Tongue (tissue), 2 donors: ENCODE measurements around the gene KPNA1. TPM values are rescaled to one million over a fixed set of nuclear protein-coding genes. Genes with fewer than 3 reads are reported as not detected.
A peak's percentile ranks its signal among the peaks of the same experiment; 100 is the strongest.

ENCODE experiments used
- DNase-seq: peaks from one replicate; pipeline ENCODE4 v3.0.0-alpha.2; 2015
- total RNA-seq: library from RNA; depleted of rRNA; stranded (reverse); fragments of >200 nt; gene quantifications from one replicate; pipeline ENCODE4 v1.2.3, GENCODE V29; 2014

KPNA1 gene
- 42.6 TPM for total RNA-seq

DNA sequence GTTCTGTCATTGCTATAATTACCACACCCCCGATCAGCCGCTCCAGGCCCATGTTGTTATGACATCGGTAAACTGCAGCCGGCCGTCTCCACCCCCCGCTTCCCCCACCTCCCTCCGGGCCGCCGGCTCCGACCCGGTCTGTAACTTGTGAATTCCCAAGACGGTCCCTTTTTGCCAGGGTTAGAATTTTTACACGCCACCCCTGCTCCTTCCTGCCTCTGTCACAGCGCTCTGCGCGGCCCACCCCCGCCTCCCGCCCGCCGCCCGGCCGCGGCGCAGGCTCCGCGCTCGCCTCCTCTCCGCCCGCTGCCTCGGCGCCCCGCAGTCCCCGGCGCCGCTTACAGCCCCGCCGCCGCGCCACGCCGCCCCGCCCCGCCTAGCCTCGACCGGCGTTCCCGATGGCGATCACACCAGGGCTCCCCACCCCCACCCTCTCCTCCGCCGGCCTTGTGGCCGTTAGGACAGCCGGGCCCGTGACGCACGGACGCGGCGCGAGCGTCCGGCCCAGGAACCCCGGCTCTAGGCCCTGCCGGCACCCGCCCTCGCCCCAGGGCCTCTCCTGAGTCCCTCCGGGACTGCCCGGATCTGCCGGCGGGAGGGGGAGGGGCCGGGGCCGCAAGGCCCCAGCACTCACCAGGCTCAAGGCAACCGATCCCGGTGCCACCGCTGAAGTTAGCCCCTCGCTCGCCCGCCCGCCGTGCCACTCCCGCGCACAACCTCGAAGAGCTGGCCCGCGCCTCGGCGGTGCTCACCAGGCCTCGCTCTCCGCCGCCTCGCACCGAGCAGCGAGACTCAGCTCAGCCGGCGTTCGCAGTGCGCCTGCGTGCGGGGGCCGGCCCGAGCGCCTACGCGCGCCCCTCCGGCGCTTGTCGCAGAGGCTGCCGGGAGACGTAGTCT is at the start of gene KPNA1:
TSS of gene KPNA1 (minus strand) at position 817 of the 897 bp plus-strand sequence. CDS start 18,374 bp downstream, outside the sequence.
- DNase-seq: peak; percentile 96

DNA sequence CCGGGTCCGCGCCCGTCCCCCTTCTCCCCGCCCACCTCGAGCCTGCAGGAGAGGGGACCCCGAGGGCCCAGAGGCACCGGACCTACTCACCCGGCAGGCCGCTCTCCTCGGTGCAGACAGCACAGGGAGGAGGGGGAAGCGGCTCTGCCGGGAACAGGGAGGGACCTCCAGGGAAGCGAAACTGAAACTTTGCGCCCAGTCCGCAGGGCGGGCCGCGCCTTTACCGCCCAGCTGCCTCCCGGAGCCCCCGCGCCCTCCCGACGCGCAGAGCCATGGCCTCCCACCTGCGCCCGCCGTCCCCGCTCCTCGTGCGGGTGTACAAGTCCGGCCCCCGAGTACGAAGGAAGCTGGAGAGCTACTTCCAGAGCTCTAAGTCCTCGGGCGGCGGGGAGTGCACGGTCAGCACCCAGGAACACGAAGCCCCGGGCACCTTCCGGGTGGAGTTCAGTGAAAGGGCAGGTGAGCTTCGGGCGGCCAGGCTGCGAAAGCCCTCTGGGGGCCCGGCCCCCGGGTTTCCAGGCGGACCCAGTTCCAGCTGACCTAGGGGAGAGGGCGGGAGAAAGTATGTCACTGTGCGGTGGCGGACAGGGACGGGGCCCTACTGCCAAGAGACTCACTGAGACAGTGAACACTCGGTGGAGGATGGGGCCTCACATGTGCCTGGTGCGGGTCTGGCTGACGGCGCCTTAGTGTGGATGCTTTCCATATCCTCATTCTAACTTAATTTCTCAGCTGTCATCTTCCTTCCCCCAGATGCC is 49.6 kb upstream of the KPNA1 start, which contains the start of the genes DTX3L and PARP9:
TSS of gene DTX3L (plus strand) at position 184 of the 758 bp plus-strand sequence. CDS start at position 273, 89 bp downstream.
TSS of gene PARP9 (minus strand) at position 146 of the 758 bp plus-strand sequence. CDS start 4,680 bp downstream, outside the sequence.
- peak; percentile 88 for DNase-seq

DNA sequence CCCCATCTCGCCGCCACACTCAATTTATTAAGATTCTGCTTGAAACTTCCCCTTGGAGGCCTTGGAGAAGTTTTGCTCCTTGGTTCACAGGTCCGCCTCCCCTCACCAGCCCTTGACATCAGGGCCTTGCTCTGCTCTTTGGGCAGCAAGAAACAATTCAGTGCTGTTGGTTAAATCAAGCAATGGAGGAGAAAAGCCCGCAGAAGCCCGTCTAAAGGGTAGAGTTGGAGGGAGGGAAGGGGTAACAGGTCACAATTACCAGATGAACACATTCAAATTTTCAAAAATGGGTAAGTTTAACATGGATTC is 48.9 kb upstream of the KPNA1 start:
- DNase-seq: peak; percentile 30

DNA sequence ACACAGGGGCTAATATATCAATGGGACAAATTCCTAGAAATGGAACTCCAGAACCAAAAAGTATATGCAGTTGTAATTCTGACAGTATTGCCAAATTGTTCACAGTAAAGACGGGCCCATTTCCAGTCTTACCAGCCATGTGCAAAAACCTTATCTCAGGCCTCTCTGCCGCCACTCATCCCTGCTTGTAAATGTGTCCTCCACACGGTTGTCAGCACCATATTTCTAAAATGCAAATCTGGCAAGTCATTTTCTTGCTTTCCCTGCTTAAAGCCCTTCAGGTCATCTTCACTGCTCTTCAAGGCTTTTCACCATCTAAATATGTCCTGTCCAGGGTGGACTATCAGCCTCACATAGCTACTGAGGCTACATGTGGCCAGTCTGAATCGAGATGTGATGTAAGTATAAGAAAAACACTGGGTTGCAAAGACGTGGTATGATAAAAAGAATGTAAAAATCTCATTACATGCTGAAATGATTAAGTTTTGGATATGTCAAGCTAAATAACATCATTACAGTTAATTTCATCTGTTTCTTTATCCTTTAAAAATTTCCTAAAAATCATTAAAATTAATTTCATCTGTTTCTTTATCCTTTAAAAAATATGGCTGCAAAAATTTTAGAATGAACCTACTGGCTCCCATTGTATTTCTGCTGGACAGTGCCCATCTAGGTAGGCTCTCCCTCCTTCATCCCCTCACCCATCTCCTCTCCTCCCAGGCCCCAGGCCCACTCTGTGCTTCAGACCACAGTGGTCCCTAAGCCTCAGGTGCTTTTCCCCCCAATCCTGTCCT is 48.4 kb upstream of the KPNA1 start:
- no peak for DNase-seq

DNA sequence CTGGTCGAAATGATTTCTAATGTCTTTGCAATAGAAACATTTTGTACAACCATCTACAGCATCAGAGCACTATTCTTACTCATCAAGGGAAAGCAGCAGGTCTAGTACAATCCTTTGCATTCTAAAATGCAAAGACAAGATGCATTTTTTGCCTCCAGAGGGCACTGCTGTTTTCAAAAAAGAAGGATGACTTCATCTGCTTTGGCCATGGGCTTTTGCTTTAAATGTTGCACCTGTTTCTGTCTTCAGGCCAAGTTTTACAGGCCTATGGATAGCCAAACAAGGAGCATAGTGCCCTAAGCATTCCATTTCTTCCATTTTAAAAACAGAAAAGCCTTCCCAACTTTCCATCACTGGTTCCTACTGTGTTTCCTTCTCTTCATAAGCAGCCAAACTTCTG is 45.9 kb upstream of the KPNA1 start:
- DNase-seq: peak; percentile 83

DNA sequence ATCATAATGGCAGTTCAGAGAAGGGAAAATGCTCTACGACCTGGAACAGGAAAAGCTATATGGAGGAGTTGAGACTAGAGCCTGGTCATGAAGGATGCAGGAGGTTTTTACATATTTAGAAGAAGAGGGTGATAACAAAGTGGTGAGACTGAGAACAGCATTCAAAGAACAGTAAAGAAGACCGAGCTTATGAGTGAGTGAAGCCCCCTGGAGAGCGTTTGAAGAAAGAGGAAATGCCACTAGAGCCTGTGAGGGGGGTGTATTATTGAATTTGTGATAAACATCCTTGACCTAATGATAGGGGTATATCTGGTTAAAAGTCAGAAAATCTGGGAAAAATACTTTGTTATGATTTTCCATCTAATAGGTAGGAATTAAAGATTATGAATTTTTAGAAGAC is 45.2 kb upstream of the KPNA1 start:
- no peak for DNase-seq

DNA sequence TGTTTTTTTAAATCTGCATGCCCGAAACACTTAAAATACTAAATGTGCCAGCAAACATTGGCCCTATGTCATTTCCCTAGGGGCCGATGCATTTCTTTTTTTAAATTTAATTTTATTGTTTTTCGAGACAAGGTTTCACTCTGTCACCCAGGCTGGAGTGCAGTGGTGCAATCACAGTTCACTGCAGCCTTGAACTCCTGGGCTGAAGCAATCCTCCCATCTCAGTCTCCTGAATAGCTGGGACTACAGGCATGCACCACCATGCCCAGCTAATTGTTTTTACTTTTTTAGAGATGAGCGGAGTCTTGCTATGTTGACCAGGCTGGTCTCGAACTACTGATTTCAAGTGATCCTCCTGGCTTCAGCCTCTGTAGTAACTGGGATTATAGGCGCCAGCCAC is 43.9 kb upstream of the KPNA1 start:
- no peak for DNase-seq

DNA sequence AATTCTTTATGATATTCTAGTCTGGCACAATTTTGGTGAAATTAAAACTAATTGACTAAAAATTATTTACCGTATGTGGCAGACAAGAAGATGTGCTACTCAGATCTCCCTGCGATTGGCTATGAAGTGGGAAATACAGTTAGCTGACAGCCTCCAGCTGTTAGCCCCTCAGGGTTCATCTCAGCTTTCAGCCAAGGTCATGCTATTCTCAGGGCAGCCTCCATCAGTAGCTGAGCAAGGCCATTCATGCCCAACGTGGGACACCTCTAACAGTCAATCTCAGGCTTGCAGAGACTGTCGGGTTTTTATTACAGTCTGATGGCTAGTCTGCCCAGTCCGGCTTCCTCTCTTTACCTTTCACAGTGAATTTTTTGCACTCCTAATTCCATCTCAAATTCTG is 42.6 kb upstream of the KPNA1 start:
- no peak for DNase-seq

DNA sequence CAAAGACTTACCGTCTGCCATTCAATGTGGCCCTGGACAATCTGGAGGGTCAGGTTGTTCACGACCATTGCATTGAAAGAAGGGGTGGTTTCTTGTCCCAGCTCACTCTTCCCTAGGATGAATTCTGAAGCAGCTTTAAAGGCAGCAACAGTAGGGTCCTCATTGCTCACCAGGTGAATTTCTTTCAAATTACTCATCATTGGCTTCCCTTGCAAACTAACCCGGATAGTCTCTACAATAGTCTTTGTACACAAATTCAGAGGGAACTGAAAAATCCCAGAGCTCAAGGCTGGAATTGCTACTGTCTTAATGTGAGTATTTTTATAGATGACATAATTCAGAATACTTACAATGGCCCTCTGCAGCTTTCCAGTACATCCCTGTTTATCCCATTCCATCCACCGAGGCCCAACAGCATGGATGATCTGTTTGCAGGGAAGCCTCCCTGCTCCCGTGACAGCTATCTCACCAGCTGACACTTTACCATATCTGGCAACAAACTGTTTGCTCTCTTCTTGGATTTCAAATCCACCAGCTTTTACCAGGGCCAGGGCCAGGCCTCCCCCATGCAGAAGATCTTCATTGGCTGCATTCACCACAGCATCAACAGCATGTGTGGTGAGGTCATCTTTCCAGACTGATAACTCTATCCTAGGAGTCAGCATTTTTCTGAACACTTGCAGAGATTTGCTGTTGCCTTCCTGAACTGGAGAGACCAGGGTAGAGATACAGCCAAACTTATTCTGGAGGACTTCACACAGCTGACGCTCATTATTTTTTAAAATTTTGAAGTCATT is 40.7 kb upstream of the KPNA1 start:
- DNase-seq: no peak

DNA sequence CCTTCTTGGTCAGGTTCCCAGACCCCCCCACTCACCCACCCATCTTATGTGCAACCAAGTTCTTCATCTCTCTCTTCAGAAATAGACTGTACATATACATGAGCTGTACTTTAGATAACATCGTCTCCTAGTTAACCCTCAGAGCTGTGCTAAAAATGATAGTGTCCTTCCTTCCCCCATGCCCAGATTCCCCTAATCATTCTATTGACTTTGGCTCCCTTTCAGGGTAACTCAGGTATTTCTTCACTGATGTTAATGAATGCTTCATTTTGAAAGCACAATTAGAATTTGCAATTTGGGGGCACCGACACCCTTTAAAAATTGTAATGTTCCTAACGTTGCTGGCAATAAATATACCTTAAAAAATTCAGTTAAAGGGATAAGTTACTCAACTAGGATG is 38.4 kb upstream of the KPNA1 start:
- DNase-seq: no peak

DNA sequence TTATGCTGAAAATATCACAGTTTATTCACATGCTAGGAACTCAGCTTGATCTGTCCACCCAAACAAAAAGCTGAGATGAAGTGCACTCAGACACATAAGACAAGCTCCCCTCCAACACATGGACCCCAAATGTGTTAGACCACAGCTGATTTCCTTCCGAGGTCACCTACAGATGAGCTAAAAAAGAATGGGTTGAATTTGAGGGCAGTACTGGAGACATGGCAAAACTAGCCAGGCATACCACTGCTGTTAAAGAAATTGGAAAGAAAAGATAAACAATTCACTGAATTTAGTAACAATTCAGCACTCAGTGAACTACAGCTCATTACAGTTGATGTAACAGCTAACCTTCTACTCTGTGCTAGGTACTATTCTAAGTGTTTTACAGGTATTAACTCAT is 33.9 kb upstream of the KPNA1 start:
- no peak for DNase-seq

DNA sequence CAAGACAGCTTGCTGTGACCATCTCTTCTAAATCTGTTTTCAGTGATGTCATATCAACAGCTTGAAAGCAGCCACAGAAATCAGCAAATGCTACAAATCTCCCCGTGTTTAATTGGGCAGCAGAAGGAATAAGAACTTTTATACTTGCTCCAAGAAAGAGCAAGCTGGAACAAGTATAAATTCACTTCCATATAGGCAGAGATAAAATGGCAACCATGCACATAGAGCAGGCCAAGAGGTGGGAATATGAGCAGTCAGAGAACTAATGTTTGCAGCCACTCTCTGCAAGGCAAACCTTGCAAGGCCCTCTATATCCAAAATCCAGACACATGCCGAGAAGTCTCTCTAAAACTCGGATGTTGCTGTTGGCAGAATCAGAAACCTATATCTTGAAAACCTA is 33.3 kb upstream of the KPNA1 start:
- no peak for DNase-seq

DNA sequence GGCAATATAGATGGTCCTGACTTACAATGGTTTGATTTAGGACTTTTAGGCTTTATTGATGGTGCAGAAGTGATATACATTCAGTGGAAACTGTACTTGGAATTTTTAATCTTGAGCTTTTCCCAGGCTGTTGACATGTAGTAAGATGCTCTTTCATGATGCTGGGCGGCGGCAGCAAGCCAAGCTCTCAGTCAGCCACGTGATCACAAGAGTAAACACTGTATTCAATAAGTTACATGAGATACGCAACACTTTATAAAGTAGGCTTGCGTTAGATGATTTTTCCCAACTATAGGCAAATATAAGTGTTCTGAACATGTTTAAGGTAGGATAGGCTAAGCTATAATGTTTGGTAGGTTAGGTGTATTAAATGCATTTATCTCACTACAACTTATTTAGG is 31.4 kb upstream of the KPNA1 start:
- no peak for DNase-seq

DNA sequence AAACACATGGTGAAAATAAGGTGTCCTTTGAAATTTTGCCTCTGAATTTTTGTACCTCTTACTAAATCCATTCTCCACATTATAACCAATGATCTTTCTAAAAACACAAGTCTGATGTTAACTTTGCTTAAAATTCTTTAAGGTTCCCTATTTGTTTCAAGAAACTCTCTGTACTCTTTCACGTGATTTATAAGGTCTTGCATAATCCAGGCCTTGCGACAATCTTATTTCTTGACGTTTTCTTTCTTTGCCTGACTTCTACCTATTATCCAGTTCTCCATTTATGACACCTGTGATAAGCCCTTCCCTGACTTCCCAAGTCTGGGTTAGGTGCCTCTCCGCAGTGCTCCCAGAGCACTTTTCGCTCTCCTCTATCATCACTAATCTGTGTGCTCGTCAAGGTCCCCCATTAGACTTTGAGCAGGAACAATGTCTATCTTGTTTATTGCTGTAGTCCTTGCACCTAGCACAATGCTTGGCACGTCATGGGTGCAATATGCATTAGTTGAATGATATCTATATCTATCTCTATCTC is 24.3 kb upstream of the KPNA1 start:
- no peak for DNase-seq

DNA sequence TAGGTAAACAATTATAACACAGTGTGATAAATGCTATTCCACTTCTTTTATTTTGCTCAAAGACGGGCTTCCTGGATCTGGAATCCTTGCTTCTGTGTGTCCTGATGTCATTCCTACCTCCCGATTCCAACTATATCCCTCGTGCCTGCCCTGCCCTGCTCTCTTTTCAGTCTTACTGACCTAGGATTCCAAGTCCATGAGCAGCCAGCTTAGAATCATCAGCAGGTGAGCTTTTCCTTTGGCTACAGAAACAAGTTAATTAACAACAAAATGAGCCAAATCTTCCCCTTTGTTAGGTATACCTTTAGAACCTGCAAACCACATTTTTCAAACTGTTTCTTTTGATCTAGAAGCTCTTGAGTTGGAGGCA is 21.9 kb upstream of the KPNA1 start:
- no peak for DNase-seq

DNA sequence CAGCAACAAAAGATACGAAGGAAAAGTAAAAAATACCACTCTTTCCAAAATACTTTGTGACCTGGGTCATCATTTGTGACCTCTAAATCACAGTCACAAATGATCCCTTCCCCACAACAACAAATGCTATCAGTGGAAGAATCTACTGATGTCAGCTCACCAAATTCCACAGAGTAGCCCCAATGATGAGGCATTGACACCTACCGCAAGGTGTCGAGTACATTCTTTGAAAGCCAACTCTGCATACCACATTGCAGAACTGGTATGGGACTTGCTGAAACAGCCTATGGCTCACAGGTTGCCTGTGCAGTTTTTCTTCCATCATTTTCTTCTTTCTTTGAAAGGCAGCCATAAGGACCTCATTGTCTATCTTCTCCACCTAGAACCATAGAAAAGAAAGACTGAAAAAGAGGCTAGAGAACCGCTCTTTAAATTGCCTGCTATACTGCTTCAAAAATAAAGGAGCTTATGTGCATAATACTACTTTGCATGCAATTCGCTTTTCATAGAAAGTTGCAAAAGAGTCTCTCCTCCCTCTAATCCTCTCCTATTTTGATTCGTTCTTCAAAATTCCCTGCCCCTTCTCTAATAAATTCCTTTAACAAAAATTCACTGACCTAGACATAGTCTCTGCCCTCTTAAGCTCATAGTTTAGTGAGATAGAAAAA is 21.4 kb upstream of the KPNA1 start:
- DNase-seq: no peak

DNA sequence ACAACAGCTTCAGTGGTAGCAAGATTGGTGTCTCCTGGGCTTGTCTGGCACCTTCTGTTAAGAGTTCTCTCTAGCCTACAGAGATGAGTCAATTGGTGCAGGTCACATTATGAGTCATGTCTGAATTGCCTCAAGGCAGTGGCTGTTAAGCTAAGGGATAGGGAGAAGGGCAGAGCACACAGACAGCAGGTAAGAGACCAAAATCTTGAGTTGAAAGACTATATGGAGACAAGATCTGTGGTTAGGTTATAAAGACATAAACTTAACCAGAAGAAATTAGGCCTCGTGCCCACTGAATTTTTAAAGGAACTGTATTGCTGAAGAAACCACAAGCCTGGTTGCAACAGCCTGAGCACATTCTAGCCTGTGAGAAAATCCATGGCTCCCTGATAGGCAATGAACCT is 19.2 kb upstream of the KPNA1 start:
- DNase-seq: no peak

DNA sequence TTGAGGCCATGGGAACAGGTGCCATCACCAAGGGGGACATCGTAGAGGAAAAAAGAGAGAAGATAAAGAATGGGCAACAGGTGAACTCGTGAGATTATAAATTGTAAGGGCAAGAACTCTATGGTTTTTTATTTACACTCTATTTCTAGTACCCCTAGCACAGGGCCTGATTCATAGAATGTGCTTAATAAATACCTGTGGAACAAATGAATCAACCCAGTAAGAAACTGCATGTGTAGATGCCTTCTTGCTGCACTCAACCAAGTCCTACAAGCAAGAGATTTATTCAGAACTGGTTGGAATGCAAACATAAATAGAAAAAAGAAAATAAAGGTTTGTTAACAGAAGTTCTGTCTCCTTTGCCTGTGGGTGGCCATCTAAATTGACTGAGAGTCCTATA is 18.7 kb upstream of the KPNA1 start:
- no peak for DNase-seq

DNA sequence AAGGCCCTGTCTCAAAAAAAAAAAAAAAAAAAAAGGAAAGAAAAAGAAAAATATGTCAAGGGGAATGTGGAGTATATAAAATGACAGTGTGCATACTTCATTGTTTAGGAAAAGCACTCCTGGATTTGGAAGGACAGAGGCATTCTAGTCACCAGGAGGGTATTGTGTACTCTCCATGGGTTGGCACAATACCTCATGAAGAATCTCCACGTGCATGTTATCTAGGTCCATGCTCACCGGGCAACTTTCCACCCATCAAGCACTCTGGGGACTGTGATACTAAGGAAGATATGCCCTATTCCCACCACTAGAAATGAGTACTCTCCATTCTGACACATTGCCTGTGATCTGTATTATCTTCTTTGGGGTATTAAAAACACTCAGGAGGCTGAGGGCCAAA is 15.4 kb upstream of the KPNA1 start:
- no peak for DNase-seq

DNA sequence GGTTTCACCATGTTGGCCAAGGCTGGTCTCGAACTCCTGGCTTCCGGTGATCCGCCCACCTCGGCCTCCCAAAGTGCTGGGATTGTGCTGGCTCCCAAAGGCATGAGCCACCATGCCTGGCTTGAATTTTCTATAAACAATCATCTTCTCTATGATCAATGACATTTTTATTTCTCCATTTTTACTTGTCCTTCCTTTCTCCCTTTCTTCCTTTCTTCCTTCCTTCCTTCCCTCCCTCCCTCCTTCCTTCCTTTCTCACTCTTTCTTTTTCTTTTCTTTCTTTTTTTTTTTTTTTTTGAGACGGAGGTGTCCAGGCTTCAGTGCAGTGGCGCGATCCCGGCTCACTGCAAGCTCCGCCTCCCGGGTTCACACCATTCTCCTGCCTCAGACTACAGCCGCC is 8.6 kb upstream of the KPNA1 start:
- DNase-seq: no peak

DNA sequence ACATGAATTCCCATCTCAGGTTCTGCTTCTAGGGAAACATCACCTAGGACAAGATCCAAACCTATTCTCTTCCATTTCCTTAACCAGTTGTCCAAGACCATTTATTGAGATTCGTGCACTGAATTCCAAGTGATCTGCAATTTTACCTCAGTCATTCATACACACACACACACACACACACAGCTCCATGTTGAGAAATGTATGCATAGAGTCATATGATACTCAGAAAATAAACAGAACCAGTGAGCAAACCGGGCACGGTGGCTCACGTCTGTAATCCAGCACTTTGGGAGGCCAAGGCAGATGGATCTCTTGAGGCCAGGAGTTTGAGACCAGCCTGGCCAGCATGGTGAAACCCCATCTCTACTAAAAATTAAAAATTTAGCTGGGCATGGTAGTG is 6.1 kb upstream of the KPNA1 start:
- no peak for DNase-seq
